GM18499 (cell line): Measurements from ENCODE around the gene TTC33.

ENCODE experiments used
- ATAC-seq: cut with Tn5 transposase; IDR thresholded peaks from one replicate; pipeline ENCODE4 v1.9.1; 2021; ENCODE audit warnings: moderate number of reproducible peaks; ENCODE audit not compliant: insufficient read depth, unreplicated experiment

The TTC33 gene

GRCh38 chr5:40682154-40683017, 73.4 kb downstream of the TTC33 start:
- ATAC-seq = no peak

- ATAC-seq = no peak
These were observed 74.2 kb downstream of the TTC33 start for GRCh38 chr5:40681363-40682153.

GRCh38 chr5:40680741-40681362, 74.9 kb downstream of the TTC33 start:
- no peak for ATAC-seq

- ATAC-seq = peak; percentile 19
These were observed 75.7 kb downstream of the TTC33 start, which contains the start of gene PTGER4 for GRCh38 chr5:40679913-40680681. Gene PTGER4 (plus strand): TSS chr5:40679915. CDS start chr5:40680994, 1,079 bp downstream.

GRCh38 chr5:40679148-40679912, 76.4 kb downstream of the TTC33 start:
- peak; percentile 48 for ATAC-seq

GRCh38 chr5:40678460-40679147, 77.2 kb downstream of the TTC33 start:
- no peak for ATAC-seq

- ATAC-seq = no peak
These were observed 77.7 kb downstream of the TTC33 start for GRCh38 chr5:40678026-40678425.

GRCh38 chr5:40677456-40677855, 78.3 kb downstream of the TTC33 start:
- ATAC-seq = no peak

- ATAC-seq = no peak
These were observed 79.0 kb downstream of the TTC33 start for GRCh38 chr5:40676613-40677343.

- no peak for ATAC-seq
These were observed 80.2 kb downstream of the TTC33 start for GRCh38 chr5:40675396-40676133.

- no peak for ATAC-seq
These were observed 81.0 kb downstream of the TTC33 start for GRCh38 chr5:40674661-40675235.

GRCh38 chr5:40672425-40672824, 83.3 kb downstream of the TTC33 start:
- no peak for ATAC-seq

GRCh38 chr5:40669606-40670390, 86.0 kb downstream of the TTC33 start:
- ATAC-seq = no peak

- ATAC-seq = no peak
These were observed 88.5 kb downstream of the TTC33 start for GRCh38 chr5:40667161-40667663.

GRCh38 chr5:40666657-40667056, 89.1 kb downstream of the TTC33 start:
- no peak for ATAC-seq

- no peak for ATAC-seq
These were observed 90.0 kb downstream of the TTC33 start for GRCh38 chr5:40665635-40666298.
